ENCODE results near the gene ATP5F1D. TPM values are rescaled to one million over a fixed set of nuclear protein-coding genes. Genes with fewer than 3 reads are reported as not detected.

Gene ATP5F1D
- total and polyA plus RNA-seq, 2 donors (not counting 3 experiments of a cell fraction or from before 2014, with no cell fraction given): 167 to 192 TPM

GRCh38 chr19:1214862-1215731, 26.5 kb upstream of the ATP5F1D start:
- no peak overlapping the region for H2AFZ ChIP-seq (ENCODE audit: low read depth, low read length)
- POLR2A ChIA-PET: interaction anchor here (0.6 kb wide), 1 partner anchor 111 kb away, joined by 3 read pairs; the partner anchor contains the start of gene GPX4
- peaks cover 0 to under 1% of the 10 kb centered on the region in 2 experiments for H3K36me3 ChIP-seq (ENCODE audit: control insufficient read depth in 2 of 2, extremely low read depth in 1 of 2, insufficient read depth in 2 of 2, low read length in 2 of 2)
- DNase-seq (ENCODE audit: low read depth, low spot score): no peak
- H3K27ac ChIP-seq (ENCODE audit: insufficient read depth, low read depth, low read length): peak overlapping the region; percentile 48
- H3K9ac ChIP-seq (replicated peaks; ENCODE audit: extremely low read depth, insufficient read depth, low read length): no peak overlapping the region
- TF ChIP-seq CTCF (IDR thresholded peaks at IDR 0.05; ENCODE audit: extremely low read depth in 1 of 2, insufficient read depth in 1 of 2, low read depth in 1 of 2, low read length in 2 of 2): no peak
- no peak for TF ChIP-seq GATA2 (IDR thresholded peaks at IDR 0.05; ENCODE audit: insufficient read depth, insufficient read length, low read depth, low read length)
- TF ChIP-seq POLR2A (IDR thresholded peaks at IDR 0.05; ENCODE audit: low read depth, low read length): no peak
- TF ChIP-seq JUN (IDR thresholded peaks at IDR 0.05; ENCODE audit: borderline replicate concordance, insufficient read depth, insufficient read length, low read depth): no peak
- no peak for TF ChIP-seq FOS (IDR thresholded peaks at IDR 0.05; ENCODE audit: borderline replicate concordance, insufficient read depth, low read length)
- no peak for TF ChIP-seq MYC (IDR thresholded peaks at IDR 0.05; ENCODE audit: low read depth, low read length)
- no peak for TF ChIP-seq POLR2AphosphoS5 (IDR thresholded peaks at IDR 0.05; ENCODE audit: insufficient read depth, low read depth, low read length)
- TF ChIP-seq MAX (IDR thresholded peaks at IDR 0.05; ENCODE audit: insufficient read depth, insufficient read length): no peak
- H3K4me1 ChIP-seq (ENCODE audit: control insufficient read depth, extremely low read depth, insufficient read depth, low read length): peaks cover 28% of the 10 kb centered on the region
- no peak overlapping the region for H3K4me2 ChIP-seq (ENCODE audit: insufficient read depth, low read length)
- peaks cover 73% of the 10 kb centered on the region for H3K79me2 ChIP-seq (ENCODE audit: control insufficient read depth, insufficient read depth, low read length)
- no peaks in the 10 kb centered on the region for H3K9me1 ChIP-seq (replicated peaks; ENCODE audit: control insufficient read depth, extremely low read depth, insufficient read depth, low read length)
- no peaks in the 10 kb centered on the region for H4K20me1 ChIP-seq (replicated peaks; ENCODE audit: control insufficient read depth, extremely low read depth, insufficient read depth, low read length)
- H3K27me3 ChIP-seq (ENCODE audit: control insufficient read depth in 2 of 2, insufficient read depth in 2 of 2, low read length in 2 of 2): no peaks in the 10 kb centered on the region
- no peak overlapping the region for H3K4me3 ChIP-seq (replicated peaks in 1 of 3; ENCODE audit: insufficient read depth in 1 of 3, low read depth in 1 of 3, low read length in 3 of 3)
- intact Hi-C loops (cut with micrococcal nuclease): no loop called here
- H3K9me3 ChIP-seq (replicated peaks; ENCODE audit: control insufficient read depth, insufficient read depth, low read length): no peaks in the 10 kb centered on the region
- dilution Hi-C loops (cut with MboI; ENCODE audit: extremely low pct_ligation_motif_present, low sequenced_read_pairs): no loop called here
- CTCF ChIA-PET: interaction anchor here (1.6 to 2.3 kb wide), 5 partner anchors 29 to 150 kb away, joined by 7 to 13 read pairs (median 11); no protein-coding TSS in a partner anchor
- BruUV-seq (replicated peaks): no TSS peak
- no peak for FAIRE-seq

Measured in endothelial cell of umbilical vein (primary cell).